Stimulated activated CD8-positive, alpha-beta memory T cell treated with anti-CD3 and anti-CD28 coated beads, Interleukin-7, amount 100 ng/mL, for 24 hours (primary cell): Measurements from ENCODE around the gene DAGLA.

Experiments
- DNase-seq: peaks from one replicate; pipeline ENCODE4 v3.0.0-alpha.2; 2020; ENCODE audit warnings: low read depth

The DAGLA gene

GRCh38 chr11:61728066-61728939, 48.1 kb downstream of the DAGLA start:
- no peak for DNase-seq

GRCh38 chr11:61728940-61729219, 48.7 kb downstream of the DAGLA start:
- DNase-seq, result no peak

- no peak for DNase-seq
These were observed 50.2 kb downstream of the DAGLA start for GRCh38 chr11:61730240-61730994.

GRCh38 chr11:61731211-61731951, 51.2 kb downstream of the DAGLA start:
- DNase-seq, result no peak

- no peak for DNase-seq
These were observed 51.9 kb downstream of the DAGLA start for GRCh38 chr11:61731952-61732675.

GRCh38 chr11:61732705-61733104, 52.5 kb downstream of the DAGLA start:
- DNase-seq, result no peak

GRCh38 chr11:61733120-61733978, 53.2 kb downstream of the DAGLA start:
- peak; percentile 59 for DNase-seq

- no peak for DNase-seq
These were observed 54.6 kb downstream of the DAGLA start for GRCh38 chr11:61734767-61735166.

- no peak for DNase-seq
These were observed 55.2 kb downstream of the DAGLA start for GRCh38 chr11:61735391-61735790.

GRCh38 chr11:61736310-61736709, 56.1 kb downstream of the DAGLA start:
- no peak for DNase-seq

GRCh38 chr11:61737131-61737530, 56.9 kb downstream of the DAGLA start:
- DNase-seq, result no peak

- DNase-seq, result no peak
These were observed 57.6 kb downstream of the DAGLA start for GRCh38 chr11:61737636-61738386.

- DNase-seq, result no peak
These were observed 58.6 kb downstream of the DAGLA start for GRCh38 chr11:61738776-61739175.

- DNase-seq, result no peak
These were observed 59.2 kb downstream of the DAGLA start for GRCh38 chr11:61739413-61739812.

GRCh38 chr11:61739966-61740365, 59.8 kb downstream of the DAGLA start:
- DNase-seq, result no peak

GRCh38 chr11:61742391-61742790, 62.2 kb downstream of the DAGLA start:
- no peak for DNase-seq

- no peak for DNase-seq
These were observed 63.4 kb downstream of the DAGLA start for GRCh38 chr11:61743486-61744095.

- no peak for DNase-seq
These were observed 64.0 kb downstream of the DAGLA start for GRCh38 chr11:61744181-61744580.

- DNase-seq, result no peak
These were observed 64.5 kb downstream of the DAGLA start for GRCh38 chr11:61744609-61745156.
